ENCODE results near the gene MED13.
A peak's percentile ranks its signal among the peaks of the same experiment; 100 is the strongest.
"Not testable (repeated sequence)": the region's sequence is repeated elsewhere in the genome, so short reads cannot be mapped to it uniquely, and the experiment has no call there.

Gene MED13

DNA sequence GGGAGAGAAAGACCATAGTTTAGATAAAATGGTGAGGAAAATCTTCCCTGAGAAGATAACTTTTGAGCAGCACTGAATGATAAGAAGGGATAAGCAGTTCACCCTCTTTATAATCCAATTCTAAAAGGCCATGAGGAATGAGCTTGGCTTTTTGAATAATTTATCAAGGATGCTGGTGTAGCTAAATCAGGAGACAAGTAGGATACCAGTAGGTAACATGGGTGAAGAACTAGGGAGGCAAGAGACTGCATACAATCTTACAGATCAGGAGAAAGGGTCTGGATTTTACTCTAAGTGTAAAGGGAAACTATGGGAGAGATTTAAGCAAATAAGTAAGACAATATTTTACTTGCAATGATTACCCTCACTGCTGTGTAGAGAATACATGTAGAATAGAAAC is 60.7 kb downstream of the MED13 start:
- CTCF ChIA-PET, result interaction anchor here (0.6 kb wide), 1 partner anchor 30 kb away, joined by 3 read pairs; no protein-coding TSS in a partner anchor
- peaks cover 33 to 37% of the 10 kb centered on the region in 2 experiments for H3K36me3 ChIP-seq (ENCODE audit: control insufficient read depth in 2 of 2, insufficient read depth in 1 of 2, low read length in 2 of 2)
- POLR2A ChIA-PET, result interaction anchor here (0.7 kb wide), 1 partner anchor 78 kb away, joined by 3 read pairs; no protein-coding TSS in a partner anchor

DNA sequence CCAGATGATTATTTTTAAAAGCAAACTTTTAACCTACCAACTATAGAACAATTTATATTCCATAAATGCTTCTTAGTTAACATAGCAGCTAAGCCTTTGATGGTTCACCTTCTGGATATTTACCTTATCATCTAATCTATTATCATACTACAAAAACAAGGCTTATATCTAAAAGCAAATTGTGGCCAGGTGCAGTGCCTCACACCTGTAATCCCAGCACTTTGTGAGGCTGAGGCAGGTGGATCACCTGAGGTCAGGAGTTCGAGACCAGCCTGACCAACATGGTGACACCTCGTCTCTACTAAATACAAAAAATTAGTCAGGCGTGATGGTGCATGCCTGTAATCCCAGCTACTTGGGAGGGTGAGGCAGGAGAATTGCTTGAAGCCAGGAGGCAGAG is 61.9 kb downstream of the MED13 start:
- H3K27ac ChIP-seq (ENCODE audit: extremely low read depth, low read depth, low read length); H3K4me3 ChIP-seq (ENCODE audit: low read depth, low read length); H3K9me3 ChIP-seq (ENCODE audit: control insufficient read depth, insufficient read depth, low read depth, low read length); H3K4me1 ChIP-seq (ENCODE audit: control insufficient read depth, insufficient read depth, low read length); POLR2A ChIA-PET: not testable (repeated sequence)
- CTCF ChIA-PET, result interaction anchor here (0.7 to 1.4 kb wide), 2 partner anchors 106 to 123 kb away, joined by 3 read pairs; no protein-coding TSS in a partner anchor
- peaks cover 26 to 35% of the 10 kb centered on the region in 2 experiments for H3K36me3 ChIP-seq (ENCODE audit: control insufficient read depth in 2 of 2, insufficient read depth in 1 of 2, low read length in 2 of 2)

More for the DNA sequence above, 60.7 kb downstream of the MED13 start:
- H3K4me1 ChIP-seq (ENCODE audit: control insufficient read depth, insufficient read depth, low read length), result no peaks in the 10 kb centered on the region; the same call in 1 of the 2 replicates
- H3K27ac ChIP-seq (ENCODE audit: extremely low read depth, low read depth, low read length), result no peak overlapping the region
- TF ChIP-seq BCL11A (tag by site-specific recombination; IDR thresholded peaks at IDR 0.05; ENCODE audit: low read depth) (no peak), ZNF626 (tag by site-specific recombination; IDR thresholded peaks at IDR 0.05) (no peak), EGR2 (tag by site-specific recombination; IDR thresholded peaks at IDR 0.05; ENCODE audit: low read depth) (no peak), ZNF521 (tag by site-specific recombination; IDR thresholded peaks at IDR 0.05) (no peak), ZNF140 (tag by site-specific recombination; IDR thresholded peaks at IDR 0.05) (no peak), ZNF341 (tag by site-specific recombination; IDR thresholded peaks at IDR 0.05; ENCODE audit: low read depth) (no peak)
- TF ChIP-seq, protein P1, sequence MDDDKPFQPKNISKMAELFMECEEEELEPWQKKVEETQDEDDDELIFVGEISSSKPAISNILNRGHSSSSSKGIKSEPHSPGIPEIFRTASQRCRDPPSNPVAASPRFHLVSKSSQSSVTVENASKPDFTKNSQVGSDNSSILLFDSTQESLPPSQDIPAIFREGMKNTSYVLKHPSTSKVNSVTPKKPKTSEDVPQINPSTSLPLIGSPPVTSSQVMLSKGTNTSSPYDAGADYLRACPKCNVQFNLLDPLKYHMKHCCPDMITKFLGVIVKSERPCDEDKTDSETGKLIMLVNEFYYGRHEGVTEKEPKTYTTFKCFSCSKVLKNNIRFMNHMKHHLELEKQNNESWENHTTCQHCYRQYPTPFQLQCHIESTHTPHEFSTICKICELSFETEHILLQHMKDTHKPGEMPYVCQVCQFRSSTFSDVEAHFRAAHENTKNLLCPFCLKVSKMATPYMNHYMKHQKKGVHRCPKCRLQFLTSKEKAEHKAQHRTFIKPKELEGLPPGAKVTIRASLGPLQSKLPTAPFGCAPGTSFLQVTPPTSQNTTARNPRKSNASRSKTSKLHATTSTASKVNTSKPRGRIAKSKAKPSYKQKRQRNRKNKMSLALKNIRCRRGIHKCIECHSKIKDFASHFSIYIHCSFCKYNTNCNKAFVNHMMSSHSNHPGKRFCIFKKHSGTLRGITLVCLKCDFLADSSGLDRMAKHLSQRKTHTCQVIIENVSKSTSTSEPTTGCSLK (tag by site-specific recombination; IDR thresholded peaks at IDR 0.05), result no peak
- TF ChIP-seq, protein P2, sequence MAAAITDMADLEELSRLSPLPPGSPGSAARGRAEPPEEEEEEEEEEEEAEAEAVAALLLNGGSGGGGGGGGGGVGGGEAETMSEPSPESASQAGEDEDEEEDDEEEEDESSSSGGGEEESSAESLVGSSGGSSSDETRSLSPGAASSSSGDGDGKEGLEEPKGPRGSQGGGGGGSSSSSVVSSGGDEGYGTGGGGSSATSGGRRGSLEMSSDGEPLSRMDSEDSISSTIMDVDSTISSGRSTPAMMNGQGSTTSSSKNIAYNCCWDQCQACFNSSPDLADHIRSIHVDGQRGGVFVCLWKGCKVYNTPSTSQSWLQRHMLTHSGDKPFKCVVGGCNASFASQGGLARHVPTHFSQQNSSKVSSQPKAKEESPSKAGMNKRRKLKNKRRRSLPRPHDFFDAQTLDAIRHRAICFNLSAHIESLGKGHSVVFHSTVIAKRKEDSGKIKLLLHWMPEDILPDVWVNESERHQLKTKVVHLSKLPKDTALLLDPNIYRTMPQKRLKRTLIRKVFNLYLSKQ (tag by site-specific recombination; IDR thresholded peaks at IDR 0.05; ENCODE audit: borderline replicate concordance), result no peak
- no peaks in the 10 kb centered on the region for H3K9me3 ChIP-seq (ENCODE audit: control insufficient read depth, insufficient read depth, low read depth, low read length)
- H3K4me3 ChIP-seq (ENCODE audit: low read depth, low read length), result no peak overlapping the region

DNA sequence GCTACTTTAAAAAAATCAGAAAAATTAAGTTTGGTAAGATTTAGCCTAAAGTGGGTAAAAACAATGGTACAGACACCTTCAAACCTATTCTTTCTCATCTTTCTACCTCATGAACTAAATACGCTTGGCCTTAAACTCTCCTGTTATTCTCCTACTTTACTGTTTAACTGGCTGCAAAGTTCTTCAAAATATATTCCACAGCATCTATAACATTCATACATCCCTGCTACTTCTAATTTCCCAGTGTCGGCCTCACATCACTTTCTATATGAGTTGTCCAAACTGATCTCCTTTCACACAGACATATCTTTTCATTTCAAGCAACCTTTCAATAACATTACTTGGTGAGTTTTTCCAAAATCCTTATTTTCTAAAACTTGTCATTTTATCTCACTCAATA is 64.0 kb downstream of the MED13 start:
- TF ChIP-seq, protein P3, sequence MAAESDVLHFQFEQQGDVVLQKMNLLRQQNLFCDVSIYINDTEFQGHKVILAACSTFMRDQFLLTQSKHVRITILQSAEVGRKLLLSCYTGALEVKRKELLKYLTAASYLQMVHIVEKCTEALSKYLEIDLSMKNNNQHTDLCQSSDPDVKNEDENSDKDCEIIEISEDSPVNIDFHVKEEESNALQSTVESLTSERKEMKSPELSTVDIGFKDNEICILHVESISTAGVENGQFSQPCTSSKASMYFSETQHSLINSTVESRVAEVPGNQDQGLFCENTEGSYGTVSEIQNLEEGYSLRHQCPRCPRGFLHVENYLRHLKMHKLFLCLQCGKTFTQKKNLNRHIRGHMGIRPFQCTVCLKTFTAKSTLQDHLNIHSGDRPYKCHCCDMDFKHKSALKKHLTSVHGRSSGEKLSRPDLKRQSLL (tag by site-specific recombination; IDR thresholded peaks at IDR 0.05), result no peak
- TF ChIP-seq, protein P4, sequence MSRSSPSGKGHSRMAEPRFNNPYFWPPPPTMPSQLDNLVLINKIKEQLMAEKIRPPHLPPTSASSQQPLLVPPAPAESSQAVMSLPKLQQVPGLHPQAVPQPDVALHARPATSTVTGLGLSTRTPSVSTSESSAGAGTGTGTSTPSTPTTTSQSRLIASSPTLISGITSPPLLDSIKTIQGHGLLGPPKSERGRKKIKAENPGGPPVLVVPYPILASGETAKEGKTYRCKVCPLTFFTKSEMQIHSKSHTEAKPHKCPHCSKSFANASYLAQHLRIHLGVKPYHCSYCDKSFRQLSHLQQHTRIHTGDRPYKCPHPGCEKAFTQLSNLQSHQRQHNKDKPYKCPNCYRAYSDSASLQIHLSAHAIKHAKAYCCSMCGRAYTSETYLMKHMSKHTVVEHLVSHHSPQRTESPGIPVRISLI (tag by site-specific recombination; IDR thresholded peaks at IDR 0.05), result no peak
- TF ChIP-seq ZNF211 (tag by site-specific recombination; IDR thresholded peaks at IDR 0.05; ENCODE audit: low read depth), result no peak
- no peak for TF ChIP-seq ZNF112 (tag by site-specific recombination; IDR thresholded peaks at IDR 0.05)
- TF ChIP-seq ZNF426 (tag by site-specific recombination; IDR thresholded peaks at IDR 0.05), result 0 out of 2 replicates have a peak, but pooled peaks have one; percentile 6
- TF ChIP-seq OVOL3 (tag by site-specific recombination; IDR thresholded peaks at IDR 0.05), result no peak
- no peak for TF ChIP-seq ZNF184 (tag by site-specific recombination; IDR thresholded peaks at IDR 0.05)
- ChIA-PET POLR2A (no interaction called here), CTCF (interaction anchor here (0.5 to 0.7 kb wide), 2 partner anchors 27 to 82 kb away, joined by 3 to 4 read pairs; no protein-coding TSS in a partner anchor)
- Histone ChIP-seq H3K9me3 (ENCODE audit: control insufficient read depth, insufficient read depth, low read depth, low read length) (no peaks in the 10 kb centered on the region), H3K4me1 (ENCODE audit: control insufficient read depth, insufficient read depth, low read length) (peaks cover 16% of the 10 kb centered on the region), H3K4me3 (ENCODE audit: low read depth, low read length) (no peak overlapping the region), H3K36me3 (ENCODE audit: control insufficient read depth in 2 of 2, insufficient read depth in 1 of 2, low read length in 2 of 2) (peaks cover 19 to 25% of the 10 kb centered on the region in 2 experiments), H3K27ac (ENCODE audit: extremely low read depth, low read depth, low read length) (no peak overlapping the region)
